Effector CD8-positive, alpha-beta T cell (primary cell): ENCODE data around the gene CHAD.
"Not testable (repeated sequence)": the region's sequence is repeated elsewhere in the genome, so short reads cannot be mapped to it uniquely, and the experiment has no call there.

Experiments
- DNase-seq: peaks from one replicate; lab custom pipeline; 2025; lab: John Stamatoyannopoulos, UW

The CHAD gene

DNA sequence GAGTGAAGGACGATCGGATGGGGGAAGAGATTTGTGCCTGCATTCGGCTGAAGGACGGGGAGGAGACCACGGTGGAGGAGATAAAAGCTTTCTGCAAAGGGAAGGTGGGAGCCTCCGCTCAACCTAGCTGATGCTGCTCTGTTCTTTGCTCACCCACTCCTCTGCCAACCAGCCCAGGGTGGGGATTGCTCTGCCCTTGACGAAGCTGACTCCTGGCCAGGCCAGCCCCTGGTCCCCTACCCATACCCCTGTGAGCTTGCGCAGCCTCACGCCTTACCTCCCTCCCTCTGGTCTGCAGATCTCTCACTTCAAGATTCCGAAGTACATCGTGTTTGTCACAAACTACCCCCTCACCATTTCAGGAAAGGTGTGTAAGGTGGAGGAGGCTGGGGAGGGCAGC lies 5.2 kb upstream of the CHAD start:
- DNase-seq: no peak

DNA sequence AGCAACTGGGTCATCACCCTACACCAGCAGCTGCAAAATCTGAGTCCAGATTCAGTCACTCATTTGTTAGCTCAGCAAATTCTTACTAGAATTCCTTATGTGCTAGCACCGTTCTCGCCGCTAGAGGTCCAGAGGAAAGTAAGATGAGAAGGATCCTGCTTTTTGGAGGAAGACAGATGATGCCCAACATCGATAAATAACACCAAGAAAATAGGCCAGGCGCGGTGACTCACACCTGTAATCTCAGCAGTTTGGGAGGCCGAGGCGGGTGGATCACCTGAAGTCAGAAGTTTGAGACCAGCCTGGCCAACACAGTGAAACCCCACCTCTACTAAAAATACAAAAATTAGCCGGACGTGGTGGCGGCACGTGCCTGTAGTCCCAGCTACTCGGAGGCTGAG lies 4.1 kb upstream of the CHAD start:
- not testable (repeated sequence) for DNase-seq

DNA sequence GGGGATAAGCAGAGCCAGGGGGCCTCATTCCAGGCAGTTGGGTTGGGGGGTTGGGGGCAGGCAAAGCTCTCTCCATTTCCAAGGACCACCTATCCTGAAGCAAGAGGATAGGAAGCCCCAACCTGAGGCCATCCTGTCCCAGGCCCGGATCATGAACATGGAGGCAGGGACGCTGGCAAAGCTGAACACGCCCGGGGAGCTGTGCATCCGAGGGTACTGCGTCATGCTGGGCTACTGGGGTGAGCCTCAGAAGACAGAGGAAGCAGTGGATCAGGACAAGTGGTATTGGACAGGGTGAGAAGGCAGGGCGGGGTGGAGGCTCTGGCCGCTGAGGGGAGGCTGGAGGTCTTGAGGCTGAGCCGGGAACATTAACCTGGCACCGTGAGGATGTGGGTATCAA lies 3.6 kb upstream of the CHAD start:
- DNase-seq: no peak

DNA sequence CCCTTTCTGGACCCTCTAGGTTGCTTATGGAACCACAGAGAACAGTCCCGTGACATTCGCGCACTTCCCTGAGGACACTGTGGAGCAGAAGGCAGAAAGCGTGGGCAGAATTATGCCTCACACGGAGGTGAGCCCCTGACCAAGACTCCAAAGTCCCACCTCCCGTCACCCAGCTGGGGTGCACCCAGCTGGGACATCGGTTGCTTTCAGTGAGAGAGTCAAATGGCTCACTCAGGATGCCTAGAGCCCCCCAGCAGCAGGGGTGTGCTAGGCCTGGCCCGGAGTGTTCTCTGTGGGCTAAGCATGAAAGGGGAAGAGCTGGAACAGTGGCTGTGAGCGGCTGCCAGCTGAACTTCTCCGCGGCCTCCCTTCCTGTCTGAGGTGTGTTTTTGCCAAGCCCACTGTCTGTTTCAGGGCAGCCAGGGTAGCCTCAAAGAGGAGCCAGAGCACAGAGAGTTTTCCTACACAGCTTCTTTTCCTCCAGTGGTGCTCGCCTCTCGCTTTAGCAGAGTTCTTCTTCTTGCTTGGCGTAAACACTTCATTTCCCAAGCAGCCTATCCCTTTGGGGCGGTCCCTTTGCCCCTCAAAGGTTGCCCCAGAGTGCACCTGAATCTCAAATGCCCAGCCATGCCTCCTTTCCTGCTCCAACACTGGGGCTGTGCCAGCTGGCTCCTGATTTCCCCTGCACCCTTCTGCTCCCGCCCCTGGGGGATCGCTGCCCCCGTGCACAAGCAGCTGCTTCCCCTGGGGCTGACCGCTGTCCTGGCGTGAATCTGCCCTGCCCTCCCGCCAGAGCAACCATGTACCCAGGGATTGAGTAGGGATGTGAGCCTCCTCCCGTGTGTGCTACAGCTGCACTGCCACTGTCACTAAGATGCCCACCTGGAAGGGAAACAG lies 2.6 kb upstream of the CHAD start:
- DNase-seq: no peak

DNA sequence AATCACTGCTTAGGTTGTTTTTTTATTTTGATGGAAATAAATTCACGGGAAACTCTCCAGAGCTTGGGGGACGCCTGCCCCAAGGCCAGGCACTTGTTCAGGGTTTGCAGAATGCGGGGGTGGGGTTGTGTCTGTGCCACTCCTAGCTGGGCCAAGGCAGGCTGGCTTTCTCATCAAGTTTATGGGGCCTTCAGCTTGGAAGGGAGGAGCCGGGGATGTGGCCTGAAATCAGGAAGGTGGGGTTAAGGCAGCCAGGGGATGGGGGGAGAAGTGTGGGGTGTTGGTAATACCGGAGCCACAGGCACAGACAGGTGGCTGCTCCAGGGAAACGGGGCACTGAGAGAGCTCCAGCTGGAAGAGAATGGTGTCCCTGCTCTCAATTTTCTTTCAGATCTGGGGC lies 1.7 kb upstream of the CHAD start:
- no peak for DNase-seq

DNA sequence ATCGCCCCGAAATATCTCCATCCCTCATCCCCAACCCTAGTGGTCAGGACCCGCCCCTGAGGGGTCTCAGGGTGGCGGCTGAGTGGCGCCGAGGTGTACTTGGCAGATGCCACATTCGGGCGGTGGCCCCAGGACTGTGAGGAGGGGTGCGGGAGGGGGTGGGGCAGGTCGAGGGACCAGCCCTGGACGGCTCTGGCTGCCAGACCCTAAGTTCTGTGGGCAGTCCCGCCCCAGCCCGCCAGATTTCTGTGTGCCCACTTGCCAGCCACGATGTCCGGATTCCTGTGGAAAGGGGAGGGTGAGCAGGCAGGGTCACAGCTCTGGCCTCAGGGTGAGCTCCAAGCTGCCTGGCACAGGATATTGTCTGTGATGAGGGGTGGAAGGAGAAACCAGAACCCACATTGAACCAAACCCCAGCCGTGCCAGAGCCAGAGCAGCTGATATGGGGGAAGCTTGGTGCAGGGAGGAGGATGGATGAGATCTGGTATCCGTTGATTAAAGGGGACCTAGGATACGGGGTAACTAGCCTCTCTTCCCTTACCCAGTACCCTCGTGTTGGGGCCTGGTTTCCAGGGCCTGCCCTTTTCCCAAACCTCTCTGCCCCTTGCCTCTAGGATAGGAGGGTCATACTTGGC lies 1.1 kb upstream of the CHAD start:
- no peak for DNase-seq

DNA sequence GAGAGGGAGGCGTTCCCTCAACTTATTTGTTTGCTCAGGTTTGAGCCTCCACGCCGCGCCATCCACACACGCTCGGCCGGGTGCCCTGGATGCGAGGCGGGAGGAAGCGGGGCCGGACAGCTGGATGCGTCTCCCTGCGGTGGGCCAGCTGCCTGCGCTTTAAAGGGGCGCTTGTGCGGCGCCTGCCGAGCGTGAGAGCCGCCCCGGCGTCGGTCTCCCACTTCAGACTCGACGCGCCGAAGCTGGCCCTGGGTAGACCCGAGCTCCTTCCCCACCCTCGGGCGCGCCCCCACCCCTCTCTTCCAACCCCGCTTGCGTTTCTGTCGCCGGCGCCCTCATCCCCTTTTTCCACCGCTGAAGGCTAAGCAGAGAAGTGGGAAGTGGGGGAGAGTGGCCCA lies 527 bp upstream of the CHAD start:
- DNase-seq: no peak

DNA sequence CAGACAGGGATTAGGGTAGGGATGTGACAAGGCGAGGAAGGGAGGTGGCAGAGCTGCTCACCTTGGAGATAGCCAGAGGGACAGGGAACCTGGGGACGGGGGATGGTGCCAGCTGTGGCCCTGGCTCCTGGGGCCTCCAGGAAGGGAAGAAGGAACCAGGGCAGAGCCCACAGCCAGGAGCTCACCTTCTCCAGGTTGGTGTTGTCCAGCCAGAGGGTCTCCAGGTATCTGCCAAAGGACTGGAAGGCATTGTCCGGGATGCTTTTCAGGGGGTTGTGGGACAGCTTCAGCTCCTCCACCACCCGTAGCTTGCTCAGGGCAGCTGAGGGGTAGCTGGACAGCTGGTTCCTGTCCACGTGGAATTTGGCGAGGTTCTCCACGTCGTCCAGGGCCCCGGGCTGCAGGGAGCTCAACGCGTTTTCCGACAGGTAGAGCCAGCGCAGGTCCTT lies 801 bp downstream of the CHAD start:
- DNase-seq: no peak

DNA sequence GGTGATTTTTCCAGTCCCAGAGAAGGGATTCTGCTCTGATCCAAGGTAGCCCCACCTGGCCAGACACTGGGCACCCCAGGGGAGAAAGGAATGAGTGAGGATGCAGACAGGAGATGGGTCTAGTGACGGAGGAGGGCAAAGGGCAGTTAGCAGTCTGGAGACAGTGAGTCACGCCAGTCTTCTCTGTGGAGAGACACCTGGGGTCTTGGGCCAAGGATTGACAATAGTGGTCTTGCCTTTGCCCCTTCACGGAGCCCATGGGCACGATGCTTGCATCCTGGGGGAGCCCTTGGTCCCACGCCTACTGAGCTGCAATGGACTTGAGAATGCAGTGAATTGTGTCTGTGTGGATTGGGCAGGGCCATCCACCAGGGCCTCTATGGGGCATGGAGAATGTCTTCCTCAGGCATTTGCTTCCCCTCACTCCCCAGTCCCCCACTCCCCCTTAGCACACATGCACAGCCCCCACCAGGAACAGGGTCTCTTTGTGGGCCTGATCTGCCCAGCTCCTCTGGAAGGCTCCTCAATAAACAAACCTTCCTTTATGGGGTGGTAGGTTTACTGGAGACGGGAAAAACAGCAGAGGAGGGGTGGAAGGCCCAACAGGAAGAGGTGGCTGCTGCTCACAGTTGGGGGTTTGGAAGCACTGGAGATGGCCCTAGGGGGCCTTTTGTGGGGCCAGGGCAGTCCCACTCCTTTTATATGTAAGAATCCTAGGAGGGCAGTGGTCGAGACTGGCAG lies 1.4 kb downstream of the CHAD start:
- no peak for DNase-seq

DNA sequence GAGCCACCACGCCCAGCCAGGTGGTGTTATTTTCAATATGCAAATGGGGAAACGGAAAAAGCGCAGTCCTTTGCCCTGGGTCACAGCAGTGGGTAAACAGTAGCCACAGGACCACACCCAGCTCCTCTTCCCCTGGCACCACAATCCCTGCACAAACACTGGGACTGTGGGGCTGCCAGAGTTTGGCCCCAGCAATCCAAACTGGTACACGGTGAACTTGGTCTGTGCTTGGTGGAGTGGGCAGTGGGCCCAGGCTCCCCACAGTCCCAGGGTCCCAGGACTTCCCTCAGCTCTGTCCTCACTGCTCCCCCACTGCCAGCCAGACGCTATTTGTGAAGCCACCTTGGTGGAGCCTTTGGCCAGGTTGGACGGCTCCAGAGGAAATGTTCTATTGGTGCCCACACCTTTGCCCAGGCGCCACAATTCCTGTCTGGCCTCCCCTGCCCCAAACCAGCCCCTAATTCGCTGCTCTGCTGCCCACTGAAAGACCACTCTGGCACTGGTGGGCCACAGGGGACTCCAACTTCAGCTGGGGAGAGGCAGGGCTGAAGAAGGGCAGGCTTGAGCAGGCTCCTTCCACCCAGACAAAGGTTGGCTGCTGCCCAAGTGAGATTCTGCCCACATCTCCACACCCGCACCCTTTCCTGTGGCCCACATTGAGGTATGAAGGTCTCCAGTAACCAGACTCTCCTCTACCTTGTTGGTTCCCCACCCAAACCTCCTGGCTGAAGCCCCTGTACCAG lies 2.1 kb downstream of the CHAD start:
- no peak for DNase-seq

DNA sequence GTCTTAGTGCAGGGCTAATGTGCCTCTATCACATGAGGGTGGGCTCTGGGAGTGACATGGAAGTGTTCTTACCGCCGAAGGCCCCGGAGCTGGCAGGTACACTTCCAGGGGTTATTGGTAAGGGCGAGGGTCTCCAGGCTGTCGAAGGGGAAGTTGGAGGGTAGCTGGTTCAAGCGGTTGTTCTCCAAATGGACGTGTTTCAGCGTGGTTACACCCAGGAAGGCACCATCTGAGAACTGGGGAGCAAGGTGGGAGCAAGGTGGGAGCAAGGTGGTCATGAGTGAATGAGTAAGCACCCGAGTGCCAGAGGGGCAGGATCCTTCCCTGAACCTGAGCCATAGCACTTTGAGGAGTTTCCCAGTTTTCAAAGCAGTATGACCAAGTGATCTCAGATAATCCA lies 3.0 kb downstream of the CHAD start:
- no peak for DNase-seq

DNA sequence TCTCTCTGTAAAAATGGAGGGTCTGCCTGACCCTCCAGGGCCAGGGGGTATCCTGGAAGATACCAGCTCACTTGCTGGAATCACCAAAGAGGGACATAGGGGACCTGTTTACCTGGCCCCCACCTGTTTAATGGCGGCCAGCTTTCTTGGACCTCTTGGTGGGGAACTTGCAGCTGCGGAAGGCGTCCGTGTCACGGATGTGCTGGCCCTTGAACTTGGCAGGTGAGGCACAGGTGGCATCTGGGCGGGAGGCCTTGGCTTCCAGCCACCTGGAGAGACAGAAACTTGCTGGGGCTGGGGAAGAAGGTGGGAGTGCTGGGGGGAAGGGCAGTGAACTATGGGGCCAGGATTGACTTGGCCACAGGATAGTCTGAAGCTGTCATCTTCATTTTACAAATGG lies 3.5 kb downstream of the CHAD start:
- no peak for DNase-seq

DNA sequence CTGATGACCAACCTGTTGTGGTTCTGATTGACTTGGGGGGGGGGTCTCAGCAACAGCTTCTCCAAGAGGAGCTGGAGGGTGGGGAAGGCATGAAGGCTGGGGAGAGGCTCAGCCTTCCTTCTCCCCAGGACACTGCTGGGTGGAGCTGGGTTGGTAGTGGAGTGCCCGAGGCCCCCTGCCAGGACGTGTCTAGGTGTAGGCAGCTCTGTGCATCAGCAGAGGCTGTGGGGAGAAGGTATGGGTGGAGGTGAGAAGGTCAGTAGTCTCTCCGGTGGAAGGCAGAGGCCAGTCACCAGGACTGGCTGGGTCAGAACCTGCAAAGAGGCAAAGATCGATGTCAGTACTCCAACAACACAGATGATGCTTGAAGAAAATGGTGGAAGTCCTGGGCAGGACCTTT lies 3.9 kb downstream of the CHAD start:
- no peak for DNase-seq

DNA sequence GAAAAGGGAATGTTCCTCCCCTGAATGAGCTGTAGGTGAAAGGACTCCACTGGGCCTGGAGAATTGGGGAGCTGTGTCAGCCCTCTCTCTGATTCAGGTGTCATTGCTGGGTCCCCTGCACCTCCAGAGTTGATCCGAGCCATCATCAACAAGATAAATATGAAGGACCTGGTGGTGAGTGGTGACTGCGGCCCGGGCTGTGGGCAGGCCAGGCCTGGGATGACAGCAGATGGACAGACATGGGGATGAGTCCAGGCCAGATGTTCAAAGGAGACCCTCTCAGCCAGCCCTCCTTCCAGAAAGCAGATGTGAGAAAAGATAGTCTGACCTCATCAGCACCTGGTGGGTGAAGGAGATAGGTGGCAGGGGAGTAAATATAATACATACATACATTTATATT lies 4.6 kb downstream of the CHAD start:
- DNase-seq: no peak

DNA sequence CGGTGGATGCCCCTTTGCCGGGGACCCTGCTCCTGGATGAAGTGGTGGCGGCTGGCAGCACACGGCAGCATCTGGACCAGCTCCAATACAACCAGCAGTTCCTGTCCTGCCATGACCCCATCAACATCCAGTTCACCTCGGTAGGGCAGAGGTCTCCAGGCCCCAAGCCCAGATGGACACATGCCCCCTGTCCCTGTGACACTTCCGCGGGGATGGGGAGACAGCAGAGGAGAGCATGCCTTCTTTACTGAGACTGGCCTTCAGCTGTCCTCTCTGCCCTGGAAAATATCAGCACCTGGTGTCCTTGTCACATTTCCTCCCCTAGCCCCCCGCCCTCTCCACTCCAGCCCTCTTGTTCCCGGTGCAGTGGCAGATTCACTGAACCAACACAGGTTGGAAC lies 6.2 kb downstream of the CHAD start:
- no peak for DNase-seq

DNA sequence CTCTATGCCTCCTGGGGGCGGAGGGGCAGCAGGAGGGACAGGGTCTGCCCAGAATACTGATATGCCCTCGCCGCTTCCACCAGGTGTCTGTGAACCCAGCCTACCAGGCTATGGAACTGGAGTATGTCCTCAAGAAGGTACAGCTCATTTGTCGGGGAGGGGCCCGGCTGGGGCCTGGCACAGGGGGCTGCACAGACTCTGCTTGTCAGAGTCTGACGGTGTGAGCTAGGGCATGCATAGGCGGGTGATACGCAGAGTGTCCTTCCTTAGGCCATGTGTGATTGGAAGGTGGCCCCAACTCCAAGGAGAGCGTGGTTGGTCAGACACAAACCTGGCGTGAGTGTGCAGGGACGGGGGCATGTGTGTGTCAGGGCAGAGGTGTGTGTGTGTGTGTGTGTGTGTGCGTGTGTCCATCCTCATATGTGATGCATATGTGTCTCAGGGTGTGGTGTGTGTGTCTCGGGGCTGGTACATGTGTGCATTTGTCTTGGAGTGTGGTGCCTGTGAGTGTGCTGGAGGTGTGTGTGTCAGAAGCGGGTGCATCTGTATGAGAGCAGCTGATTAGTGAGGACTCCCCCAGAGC lies 7.0 kb downstream of the CHAD start:
- no peak for DNase-seq

DNA sequence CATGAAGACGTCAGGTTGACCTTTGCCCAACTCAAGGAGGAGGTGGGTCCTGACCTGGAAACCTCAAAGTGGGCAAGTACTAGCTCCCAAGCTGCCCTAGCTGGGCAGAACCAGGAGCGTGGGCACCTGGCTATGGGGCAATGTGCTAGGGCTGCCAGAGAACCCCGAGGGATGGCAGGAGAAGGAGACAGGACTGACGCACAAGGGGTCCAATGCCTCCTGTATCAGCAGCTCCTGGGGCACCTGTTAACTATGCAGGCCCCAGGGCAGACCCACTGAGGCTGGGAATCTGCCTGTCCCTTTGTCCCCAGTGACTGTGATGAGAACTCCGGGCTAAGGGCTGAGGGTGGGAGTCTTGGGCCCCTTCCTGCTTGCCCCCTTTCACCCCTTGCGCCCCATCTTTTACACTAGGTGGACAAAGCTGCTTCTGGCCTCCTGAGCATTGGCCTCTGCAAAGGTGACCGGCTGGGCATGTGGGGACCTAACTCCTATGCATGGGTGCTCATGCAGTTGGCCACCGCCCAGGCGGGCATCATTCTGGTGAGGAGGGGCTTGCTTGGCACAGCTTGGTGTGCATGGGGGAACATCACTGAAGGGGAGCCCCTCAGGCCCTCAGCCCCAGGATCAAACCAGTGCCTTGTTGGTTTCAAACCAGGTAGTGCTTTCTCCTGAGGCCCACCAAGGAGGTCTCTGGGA lies 7.7 kb downstream of the CHAD start:
- DNase-seq: no peak

DNA sequence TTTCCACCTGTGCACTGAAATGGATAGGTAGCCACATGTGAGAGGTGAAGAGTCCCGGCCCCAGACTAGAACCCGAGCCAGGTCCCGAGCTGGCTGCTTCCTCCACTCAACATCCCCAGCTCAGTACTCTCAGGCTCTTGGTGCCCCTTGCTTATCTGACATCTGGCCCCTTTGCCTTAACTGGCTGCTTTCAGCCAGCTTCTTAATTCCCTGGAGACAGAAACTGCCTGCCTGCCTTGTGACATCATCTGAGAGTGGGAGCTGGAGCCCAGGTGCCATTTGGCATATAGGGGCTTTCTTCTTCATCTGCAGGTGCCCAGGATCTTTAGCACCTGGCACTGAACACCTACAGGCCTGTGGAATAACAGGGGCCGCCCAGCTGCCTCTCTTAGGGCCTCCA lies 8.9 kb downstream of the CHAD start:
- no peak for DNase-seq

DNA sequence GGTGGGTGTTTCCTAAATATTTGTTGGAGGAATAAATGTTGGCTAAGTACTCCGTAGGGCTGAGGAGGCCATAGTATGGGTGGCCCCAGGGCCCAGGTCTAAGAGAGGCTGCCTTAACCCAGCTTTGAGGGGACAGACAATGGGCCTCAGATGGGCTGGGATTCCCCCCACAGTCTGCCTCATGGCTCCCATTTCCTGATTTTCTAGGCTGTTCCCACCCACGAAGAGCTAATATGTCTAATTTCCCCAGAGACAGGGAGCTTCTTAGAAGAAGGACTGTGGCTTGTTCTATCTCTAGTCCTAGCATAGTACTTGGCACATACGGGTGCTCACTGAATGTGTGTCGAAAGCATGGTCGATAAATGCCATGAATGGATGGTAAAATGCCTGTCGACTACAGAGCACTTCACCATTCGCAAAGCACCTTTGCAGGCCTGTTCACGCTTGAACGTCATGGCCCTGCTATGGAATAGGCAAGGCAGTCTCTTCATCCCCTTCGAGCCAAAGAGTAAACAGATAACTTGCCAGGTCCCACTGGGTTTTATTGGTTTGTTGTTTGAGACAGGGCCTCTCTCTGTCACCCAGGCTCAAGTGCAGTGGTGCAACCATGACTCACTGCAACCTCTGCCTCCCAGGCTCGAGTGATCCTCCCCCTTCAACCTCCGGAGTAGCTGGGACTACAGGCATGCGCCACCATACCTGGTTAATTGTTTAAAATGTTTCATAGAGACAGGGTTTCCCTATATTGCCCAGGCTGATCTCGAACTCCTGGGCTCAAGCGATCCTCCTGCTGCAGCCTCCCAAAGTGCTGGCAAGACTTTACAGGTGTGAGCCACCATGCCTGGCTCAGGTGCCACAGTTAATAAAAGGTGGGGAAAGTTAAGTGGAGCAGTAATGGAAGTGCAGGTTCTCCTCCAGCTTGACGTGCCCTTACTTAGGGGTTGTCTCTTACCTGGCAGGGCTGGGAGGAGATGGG lies 9.7 kb downstream of the CHAD start:
- DNase-seq: no peak

DNA sequence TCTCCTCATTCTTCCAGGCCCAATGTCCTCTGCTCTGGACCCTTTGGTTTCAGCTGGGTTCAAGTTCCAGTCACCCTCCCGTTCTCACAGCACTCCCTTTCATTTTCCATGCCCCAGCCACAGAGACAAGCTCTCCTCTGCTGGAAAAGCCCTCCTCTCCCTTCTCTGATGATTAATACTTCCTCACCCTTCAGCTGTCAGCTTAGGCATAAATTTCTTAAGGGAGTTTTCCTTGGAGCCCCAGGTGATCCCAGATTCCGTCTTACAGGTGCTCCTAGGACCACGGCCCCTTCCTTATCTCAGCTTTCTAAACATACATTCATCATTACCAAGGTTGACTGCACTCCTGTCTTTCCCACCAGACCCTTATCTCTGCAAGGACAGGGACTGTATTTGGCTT lies 10.4 kb downstream of the CHAD start:
- no peak for DNase-seq
